Stimulated activated CD4-positive, alpha-beta T cell treated with anti-CD3 and anti-CD28 coated beads, Interleukin-15, amount 100 ng/mL, for 48 hours (primary cell): ENCODE results near the gene ITGA5.

Experiments
- DNase-seq, 2 donors: peaks; one replicate each; pipeline ENCODE4 v3.0.0-alpha.2; 2020; ENCODE audit warnings: low read depth in 2 of 2

Gene ITGA5

DNA sequence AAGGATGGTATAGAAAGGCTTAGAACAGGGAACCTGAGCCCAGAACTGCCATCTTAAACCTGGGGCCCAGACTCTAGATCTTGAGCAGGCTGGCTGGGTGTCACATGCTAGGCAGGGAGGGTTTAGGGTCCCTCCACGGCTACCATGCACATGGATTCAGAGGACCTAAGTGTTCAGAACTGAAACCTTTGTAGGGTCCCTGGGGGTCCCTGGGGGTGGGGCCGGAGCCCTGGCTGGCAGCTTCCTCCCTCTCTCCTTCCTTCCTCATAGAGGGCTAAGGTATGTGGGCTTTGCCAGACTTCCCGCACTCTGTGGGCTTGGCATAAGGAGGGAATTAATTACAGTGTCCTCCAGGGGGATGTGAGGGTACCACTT lies 29.9 kb downstream of the ITGA5 start:
- DNase-seq, result no peak

DNA sequence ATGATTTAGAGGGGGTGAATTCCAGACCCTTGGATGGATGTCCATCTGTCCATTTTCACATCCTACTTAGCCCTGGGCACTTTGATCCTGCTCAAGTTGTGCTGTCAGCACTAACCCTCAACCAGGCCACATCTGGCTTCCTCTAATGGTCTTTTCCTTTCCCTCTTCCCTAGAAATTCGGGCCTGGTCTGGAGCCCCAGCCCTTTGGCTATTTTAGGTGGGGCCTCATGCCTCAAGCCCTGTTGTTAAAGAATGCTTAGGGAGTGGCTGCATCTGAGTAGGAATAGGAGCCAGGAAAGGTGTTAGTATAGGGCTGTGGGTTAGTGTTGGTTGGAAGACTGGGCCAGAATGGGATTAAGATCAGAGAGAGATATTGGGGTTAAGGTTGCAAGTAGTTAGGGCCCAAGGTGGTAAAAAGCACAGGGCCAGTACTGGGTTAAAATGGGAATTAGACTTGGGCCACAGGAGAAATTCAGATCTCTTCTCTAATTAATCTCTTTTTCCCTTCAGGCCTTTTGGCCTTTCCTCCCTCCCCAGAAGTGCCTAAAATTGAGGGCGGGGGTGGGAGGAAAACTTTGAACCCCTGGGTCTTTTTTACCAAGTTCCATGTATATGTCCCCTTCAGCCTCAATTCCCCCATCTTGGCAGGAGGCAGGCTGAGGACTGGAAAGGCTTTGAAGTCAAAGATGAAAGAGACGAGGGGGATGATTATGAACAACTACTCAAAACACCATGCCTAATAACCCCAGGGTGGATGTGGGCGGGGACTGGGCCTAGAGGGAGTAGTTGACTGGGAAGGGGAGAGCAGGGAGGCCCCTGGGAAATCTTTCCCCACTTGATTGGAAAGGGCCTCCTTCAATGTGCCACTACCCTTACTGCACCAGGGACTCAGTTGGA lies 30.6 kb downstream of the ITGA5 start:
- DNase-seq, result no peak

DNA sequence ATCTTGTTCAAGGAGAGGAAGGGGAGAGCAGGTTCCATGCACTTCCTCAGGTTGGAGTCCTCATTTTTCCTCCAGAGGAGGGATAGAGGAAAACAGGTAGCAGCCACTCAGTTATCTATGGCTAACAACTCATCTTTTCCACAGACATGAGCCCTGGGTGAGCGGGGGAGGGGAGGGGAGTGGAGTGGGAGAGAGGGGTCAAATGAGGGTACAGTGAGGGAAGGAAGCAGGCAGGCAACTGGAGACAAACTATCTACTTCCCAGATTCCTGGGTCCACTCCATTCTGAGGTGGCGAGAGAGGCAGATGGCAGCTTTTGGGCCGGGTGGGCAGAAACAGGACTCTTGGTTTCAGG lies 32.0 kb downstream of the ITGA5 start:
- DNase-seq, result no peak

DNA sequence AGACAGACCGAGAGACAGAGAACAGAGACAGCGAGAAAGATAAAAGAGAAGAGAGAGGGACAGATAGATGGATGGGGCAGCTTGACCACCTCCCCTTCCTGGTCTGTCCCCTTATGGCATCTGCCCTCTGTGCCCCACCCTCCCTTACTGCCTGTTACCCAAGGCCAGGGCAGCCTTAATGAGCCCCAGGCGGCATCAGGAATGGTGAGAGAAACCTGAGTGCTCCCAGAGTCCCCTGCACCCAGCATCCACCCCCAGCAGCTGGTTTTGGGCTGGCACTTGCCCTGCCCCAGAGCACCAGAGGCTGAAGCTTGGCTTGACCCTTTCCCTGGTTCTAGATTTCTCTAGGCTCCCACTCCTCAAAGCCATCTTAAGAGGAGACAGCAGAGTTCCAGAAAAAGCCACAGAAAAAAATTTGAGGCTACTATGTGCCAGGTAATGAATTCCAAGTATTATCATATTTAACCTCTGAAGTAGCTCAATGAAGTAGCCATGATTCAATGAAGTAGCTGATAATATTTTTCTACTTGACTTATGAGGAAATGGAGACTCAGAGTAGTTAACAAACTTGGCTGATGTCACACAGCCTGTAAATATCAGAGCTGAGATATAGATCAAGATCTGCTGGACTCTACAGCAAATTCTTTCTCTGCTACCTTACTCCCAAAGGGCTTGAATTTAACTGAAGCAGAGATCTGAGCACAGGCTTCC lies 32.5 kb downstream of the ITGA5 start:
- DNase-seq, result no peak

DNA sequence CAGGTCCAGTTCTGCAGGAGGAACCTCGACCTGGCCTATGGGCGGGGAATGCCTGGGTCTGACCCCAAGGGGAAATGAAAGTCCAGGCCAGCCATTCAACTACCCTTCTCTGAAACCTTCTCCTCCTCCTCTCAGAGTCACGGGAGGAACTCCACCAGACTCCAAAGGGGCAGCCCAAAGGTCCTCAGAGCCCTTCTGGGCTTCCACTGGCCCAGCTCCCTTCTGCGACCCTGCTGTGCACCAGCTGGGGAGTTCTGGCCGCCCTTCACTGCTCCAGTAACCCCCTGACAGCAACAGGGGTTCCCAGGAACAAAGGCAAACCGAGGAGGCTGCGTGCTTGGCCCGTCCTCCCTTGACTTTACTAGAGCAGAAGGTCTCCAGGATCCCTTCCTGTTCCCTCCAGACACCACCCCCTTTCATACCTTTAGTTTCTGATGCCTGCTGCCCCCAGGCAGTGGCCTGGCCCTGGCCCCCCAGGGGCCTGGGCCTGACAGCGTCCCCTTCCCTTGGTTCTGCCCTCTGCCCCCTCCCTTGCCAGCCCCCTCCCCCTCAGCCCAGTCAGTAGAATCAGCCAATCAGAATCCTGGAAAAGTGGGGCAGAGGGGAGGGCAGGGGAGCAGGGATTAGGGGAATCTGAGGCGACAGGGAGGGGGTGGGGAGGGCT lies 33.7 kb downstream of the ITGA5 start:
- no peak for DNase-seq

DNA sequence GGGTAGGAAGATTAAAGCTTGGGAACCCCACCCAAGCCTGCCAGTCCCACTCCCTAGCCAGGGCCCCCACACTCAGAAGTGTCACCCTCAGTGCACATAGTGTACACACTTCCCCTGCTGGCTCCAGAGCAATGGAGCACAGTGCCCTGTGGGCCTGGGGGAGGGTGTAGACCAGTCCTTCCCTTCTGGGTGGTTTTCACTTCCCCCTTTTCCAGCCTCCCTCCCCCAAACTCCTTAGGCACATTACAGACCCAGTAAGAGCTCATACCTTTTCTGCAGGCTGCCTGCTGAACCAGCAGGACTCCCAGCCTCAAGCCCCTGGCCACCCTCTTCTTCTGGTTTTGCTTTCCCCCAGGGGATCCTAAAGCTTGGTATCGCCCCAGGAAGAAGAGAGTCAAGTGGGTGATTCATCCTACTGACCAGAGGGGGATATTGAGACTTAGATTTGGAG lies 34.5 kb downstream of the ITGA5 start, which contains the start of gene ZNF385A:
Gene ZNF385A (minus strand): TSS at position 143 of the 451 bp plus-strand sequence. CDS start 219 bp downstream, outside the sequence.
- no peak for DNase-seq

DNA sequence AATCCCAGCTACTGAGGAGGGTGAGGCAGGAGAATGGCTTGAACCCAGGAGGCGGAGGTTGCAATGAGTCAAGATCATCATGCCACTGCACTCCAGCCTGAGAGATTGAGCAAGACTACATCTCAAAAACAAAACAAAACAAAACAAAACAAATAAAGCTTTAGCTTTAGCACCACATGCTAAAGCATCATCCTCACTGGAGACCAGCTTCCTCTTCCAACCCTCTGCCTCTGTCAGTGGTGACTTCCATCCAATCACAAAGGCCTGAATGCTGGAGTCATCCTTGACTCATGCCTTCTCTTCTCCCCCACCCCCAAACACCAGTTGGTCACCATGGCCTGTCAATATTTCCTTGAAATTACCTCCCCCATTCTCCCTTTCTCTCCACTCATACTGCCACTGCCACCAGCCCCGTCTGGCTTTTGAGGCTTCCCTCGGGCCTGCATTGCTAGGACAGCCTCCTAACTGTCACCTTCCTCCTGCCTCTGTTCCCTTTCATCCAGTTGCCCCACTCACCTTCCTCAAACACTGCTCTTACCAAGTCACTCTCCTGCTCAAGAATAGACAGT lies 35.9 kb downstream of the ITGA5 start:
- peak in 1 of 2 donors; percentile 30 for DNase-seq

DNA sequence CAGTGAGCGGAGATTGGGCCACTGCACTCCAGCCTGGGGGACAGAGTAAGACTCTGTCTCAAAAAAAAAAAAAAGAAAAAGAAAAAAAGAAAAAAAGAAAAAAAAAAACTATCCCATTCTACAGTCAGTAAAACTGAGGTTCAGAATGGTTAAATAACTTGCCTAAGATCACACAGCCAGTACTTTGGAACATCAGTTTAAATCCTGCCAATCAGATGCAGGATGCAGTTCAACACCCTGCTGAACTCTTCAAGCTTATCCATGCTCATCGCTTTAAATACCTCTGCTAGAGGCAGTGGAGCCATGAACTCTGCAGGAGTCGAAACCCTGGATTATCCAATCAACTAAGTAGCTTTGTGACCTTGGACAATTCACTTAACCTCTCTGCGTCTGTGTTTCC lies 37.9 kb downstream of the ITGA5 start:
- no peak for DNase-seq

DNA sequence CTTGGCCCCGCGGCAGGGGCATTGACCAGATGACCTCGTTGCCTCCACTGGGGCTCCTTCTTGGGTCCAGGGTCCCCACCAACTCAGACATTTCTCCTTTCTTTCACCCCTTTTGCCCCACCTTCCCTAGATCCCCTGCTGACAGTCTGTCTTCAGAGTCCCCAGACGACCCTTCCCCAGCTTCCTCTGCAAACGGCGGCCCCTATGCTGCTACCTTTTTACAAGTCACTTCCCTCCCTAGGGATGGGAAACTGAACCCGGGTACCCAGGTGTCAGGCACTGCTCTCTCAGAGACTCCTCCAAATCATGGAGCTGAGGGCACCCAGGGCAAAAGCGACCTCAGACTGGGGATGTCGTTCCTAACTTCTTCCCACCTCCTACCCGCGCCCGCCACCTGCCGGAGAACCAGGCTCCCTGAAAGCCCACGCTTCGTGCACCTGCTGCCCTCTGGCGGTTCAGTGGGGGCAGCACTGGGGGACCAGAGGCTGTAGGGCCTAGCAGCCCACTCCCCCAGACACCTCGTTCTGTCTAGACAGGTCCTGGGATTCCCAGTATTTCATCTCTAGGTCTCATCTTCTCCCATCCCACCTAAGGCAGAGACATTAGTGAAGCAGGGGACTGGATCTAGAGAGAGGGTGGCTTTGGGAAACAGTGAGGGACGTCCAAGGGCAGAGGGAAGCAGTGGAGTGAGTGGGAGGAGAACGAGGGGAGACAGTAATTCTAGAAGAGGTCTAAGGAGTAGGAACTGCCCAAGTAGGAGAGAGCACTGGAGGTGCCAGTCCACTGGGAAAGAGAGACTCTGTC lies 39.5 kb downstream of the ITGA5 start:
- DNase-seq, result peak; percentile 81 to 90

DNA sequence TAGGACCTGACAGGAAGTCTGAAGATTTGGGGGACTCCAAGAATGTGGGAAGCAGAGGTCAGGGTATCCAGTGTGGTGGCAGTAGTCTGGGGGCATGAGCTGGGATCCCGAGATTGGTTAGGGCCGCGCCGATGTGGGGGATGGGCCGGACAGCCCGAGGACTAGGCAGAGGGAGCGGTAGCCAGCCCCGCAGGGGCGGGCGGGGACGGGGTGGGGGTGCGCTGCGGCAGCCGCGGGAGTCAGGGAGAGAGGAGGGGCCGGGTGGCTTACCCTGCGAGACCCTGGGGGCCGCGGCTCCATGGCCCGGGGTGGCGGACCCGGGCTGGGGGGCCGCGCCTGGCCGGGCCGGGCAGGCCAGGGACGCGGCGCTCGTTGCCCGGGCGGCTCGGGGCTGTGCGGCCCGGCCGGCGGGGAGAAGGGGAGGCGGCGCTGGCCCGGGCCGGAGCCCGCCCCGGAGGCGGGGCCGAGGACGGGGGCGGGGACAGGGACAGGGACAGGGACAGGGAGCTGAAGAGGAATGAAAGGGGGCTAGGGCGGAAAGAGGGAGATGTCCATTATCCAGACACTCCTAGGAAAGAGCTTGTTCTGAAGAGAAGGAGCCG lies 40.2 kb downstream of the ITGA5 start:
- no peak for DNase-seq

DNA sequence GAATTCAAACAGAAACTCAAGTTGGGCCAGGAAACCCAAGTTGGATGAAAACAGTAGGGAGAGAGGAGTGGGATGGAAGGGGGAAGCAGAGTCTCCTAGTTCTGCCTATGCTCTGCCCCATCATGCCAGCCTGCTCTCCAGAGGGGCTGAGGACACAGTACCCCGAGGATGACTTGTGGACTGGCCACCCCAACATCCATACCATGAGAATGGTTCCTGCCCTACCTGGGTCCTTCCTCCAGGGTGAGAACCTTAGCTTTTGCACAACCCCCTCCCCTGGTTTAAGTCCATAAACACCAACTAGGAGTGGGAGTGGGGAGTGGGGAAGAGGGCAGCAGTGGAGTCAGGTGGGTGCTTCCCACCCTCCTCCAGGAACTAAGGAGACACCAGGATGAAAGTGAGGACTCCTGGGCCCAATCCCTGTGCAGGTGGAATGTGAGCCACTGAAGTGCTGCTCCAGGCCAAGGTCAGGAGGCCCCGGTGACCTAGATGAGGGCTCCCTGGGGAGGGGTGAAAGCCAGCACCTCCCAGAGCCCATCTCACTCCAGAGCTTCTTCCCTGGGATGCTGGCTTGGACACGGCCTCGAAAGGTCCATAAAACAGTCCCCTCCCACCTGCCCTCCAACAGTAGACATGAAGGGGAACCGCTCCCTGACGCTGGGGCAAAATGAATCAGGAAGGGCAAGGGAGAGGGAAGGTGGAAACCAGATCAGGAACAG lies 41.1 kb downstream of the ITGA5 start:
- DNase-seq, result no peak

DNA sequence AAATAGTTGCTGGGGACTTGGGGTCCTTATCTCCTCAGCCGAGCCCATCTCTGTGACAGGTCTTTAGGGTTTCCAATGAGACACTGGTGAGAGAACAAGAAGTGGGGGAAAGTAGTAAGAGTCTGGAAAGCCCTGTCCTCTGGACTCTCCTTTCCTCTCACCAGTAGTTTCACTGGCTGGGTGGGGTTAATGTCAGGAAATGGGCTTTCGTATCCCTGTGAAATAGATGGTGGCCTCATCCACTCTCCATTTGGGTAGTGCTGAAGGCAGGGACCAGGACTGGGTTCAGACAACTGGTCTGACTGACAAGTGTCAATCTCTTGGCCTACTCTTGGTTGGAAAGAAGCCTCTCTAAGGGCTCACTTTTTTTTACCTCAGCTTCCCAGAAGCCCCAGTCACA lies 42.1 kb downstream of the ITGA5 start:
- DNase-seq, result no peak

DNA sequence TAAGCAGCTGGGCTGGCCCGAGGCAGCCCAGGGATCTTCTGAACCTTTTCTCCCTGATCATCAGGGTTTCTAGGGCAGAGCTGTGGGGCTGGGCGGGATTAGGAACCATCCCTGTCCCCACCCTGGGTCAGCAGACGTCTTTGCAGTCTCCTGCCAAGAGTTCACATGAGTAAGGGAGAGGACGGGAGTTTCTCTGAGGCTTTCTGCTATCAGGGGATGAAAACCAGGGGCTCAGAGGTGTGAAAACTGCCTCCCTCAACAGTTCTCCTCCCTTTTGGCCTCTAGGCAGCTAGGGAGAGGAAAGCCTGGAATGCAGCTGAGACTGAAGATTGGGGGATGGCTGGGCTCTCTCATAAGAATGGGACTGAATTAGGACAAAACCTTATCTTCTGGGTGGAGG lies 42.5 kb downstream of the ITGA5 start:
- no peak for DNase-seq

DNA sequence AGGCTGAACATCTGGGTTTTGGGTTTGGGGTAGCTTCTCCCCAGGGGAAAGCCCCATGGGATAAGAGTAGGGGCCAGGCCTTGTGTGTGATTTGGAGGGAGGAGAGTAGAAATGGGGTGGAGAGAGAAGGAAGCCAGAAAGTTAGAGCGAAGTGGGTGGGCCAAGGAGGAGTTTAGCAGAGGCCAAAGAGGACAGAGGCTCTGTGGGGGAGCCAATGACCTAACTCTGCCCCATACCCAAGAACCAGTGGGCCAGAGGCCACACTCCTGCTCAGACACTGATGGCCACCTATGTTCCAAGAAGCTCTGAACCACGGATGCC lies 43.8 kb downstream of the ITGA5 start:
- DNase-seq, result no peak

DNA sequence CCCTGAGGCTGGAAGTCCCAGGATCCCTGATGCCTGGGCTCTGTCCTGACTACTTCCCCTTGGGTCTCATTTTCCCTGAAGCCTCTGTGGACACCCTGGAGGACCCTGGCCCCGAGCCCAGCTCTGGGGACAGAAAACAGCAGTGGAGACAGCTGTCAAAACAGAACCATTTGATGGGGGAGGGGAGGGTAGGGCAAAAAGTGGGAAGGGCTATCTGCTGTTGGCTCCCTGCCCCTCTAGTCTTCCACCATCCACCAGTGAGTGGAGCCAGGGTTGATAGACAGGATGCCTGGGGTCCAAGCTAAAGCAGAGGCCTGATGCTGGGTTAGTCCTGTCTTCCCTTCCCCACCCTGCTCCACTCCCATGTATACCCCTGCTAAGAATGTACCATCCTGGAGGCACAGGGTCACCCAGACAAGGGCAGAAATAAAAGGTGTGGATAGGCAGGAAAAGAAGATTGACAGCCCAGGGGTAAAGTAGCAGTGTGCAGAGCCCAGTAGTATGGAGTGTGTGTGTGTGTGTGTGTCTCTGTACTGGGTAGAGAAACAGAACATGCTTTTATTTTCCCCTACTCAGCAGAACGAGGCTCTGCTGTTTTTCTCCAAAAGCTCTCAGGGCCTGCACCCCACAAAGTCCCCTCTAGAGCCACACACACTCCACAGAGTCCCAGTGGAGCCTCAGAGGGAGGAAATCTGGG lies 44.4 kb downstream of the ITGA5 start:
- no peak for DNase-seq

DNA sequence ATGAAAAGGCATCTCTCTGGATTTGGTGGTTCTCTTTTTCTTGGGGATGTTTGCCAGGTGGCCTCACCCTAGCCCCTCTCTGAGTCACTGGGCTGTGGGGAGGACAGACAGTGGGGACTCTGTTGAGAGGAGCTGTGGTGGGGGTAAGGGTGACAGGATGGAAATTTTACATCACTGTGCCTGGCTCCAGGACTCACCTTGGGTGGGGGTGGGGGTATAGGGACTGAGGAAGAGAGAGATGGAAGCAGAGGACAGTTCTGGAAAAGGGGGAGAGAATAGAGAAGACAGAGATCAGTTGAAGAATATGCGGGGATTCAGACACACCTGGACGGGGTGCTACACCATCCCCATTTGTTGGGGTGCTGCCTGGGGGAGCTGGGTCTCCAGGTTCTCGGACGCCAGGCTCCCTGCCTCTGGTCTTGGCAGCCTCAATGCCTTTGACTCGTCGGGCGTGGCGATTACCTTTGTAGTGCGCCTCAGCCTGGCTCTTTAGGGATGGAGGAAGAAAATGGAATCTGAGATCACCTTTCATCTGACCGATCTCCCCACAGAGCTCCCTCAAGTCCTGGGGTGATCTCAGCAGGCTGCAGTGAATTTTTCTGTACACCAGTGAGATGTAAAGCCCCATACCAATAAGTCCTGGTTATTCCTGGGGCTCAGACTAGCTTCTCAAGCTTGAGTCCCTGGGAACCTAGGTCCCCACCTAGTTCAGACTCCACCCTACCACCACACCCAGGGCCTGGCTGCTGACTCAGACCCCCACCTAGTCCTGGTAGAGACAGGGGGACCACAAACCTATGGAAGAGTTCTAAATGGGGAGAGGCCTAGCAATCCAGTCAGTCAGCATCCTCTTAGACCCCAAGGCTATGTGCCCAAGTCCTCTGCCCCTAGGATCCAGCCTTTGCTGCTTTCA lies 45.2 kb downstream of the ITGA5 start:
- no peak for DNase-seq

DNA sequence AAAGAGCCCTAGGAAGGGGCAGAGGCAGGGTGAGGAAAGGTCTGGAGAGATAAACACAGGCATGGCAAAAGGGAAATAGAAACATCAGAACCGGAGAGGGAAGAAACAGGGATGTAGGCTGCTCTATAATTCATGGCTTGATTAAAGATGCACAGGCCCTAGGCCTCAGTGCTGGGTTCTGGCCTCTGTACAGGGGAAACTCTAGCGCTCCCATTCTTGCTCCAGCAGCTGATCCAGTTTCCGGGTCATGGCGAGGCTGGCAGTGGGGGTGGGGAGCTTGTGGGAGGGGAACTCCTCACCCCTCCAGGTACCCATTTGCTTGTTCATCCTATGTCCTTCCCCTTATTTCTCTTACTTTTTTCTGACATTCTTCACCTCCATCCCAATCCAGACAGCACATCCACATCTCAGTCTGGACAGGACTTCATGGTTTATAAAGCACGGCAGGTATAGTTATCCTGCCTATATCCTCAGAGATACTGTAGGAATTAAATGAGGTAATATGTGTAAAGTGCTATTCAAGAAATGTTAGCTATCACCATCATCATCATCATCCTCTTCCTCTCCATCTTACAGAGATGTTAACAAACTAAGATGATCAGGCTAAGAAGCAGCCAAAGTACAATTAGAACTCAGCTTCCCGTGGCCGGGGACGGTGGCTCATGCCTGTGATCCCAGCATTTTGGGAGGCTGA lies 46.8 kb downstream of the ITGA5 start:
- no peak for DNase-seq
